HG02981 (cell line): Measurements from ENCODE around the gene WDR33.

ENCODE experiments used
- ATAC-seq: cut with Tn5 transposase; IDR thresholded peaks from one replicate; pipeline ENCODE4 v1.9.1; 2021; ENCODE audit warnings: mild to moderate bottlenecking, moderate library complexity; ENCODE audit not compliant: unreplicated experiment

The WDR33 gene

GRCh38 chr2:127722807-127723206, 88.2 kb downstream of the WDR33 start:
- no peak for ATAC-seq

- ATAC-seq: no peak
These were observed 89.0 kb downstream of the WDR33 start for GRCh38 chr2:127721978-127722355.

- ATAC-seq: no peak
These were observed 89.5 kb downstream of the WDR33 start for GRCh38 chr2:127721311-127721977.

GRCh38 chr2:127719301-127720218, 91.4 kb downstream of the WDR33 start:
- no peak for ATAC-seq

GRCh38 chr2:127718271-127718670, 92.7 kb downstream of the WDR33 start:
- ATAC-seq: no peak

GRCh38 chr2:127715778-127716449, 95.1 kb downstream of the WDR33 start:
- ATAC-seq: no peak

GRCh38 chr2:127713562-127713961, 97.4 kb downstream of the WDR33 start:
- no peak for ATAC-seq

GRCh38 chr2:127712999-127713398, 98.0 kb downstream of the WDR33 start:
- no peak for ATAC-seq

GRCh38 chr2:127709336-127709735, 101.6 kb downstream of the WDR33 start:
- no peak for ATAC-seq

GRCh38 chr2:127707890-127708648, 102.9 kb downstream of the WDR33 start:
- ATAC-seq: no peak

GRCh38 chr2:127706215-127706990, 104.6 kb downstream of the WDR33 start:
- ATAC-seq: no peak

GRCh38 chr2:127705391-127706065, 105.4 kb downstream of the WDR33 start:
- ATAC-seq: no peak

- no peak for ATAC-seq
These were observed 106.2 kb downstream of the WDR33 start for GRCh38 chr2:127704641-127705390.

- no peak for ATAC-seq
These were observed 107.7 kb downstream of the WDR33 start for GRCh38 chr2:127703282-127703681.

GRCh38 chr2:127702395-127703009, 108.5 kb downstream of the WDR33 start:
- no peak for ATAC-seq

- peak; percentile 56 for ATAC-seq
These were observed 109.1 kb downstream of the WDR33 start for GRCh38 chr2:127701651-127702394.

- ATAC-seq: peak; percentile 69
These were observed 109.7 kb downstream of the WDR33 start, which contains the start of gene SFT2D3 for GRCh38 chr2:127701193-127701650. SFT2D3 (plus strand) TSS chr2:127701497; CDS start chr2:127701529, 32 bp downstream.
